NCI-H2196 (cell line): ENCODE data around the gene TRPV3.
"Not testable (repeated sequence)": the region's sequence is repeated elsewhere in the genome, so short reads cannot be mapped to it uniquely, and the experiment has no call there.

Experiments used
- DNase-seq: peaks from one replicate; lab custom pipeline; 2025; ENCODE audit not compliant: unreplicated experiment; lab: John Stamatoyannopoulos, UW

TRPV3 gene

GRCh38 chr17:3475812-3476610 lies 81.6 kb downstream of the TRPV3 start, which contains the start of gene ASPA:
ASPA (plus strand) TSS chr17:3475997; CDS start chr17:3476160, 163 bp downstream.
- DNase-seq = no peak

- no peak for DNase-seq
Measured at GRCh38 chr17:3475251-3475685, 82.3 kb downstream of the TRPV3 start.

- no peak for DNase-seq
Measured at GRCh38 chr17:3474212-3474611, 83.4 kb downstream of the TRPV3 start.

- no peak for DNase-seq
Measured at GRCh38 chr17:3472137-3472536, 85.5 kb downstream of the TRPV3 start.

- no peak for DNase-seq
Measured at GRCh38 chr17:3471599-3471998, 86.0 kb downstream of the TRPV3 start, which contains the start of gene SPATA22. SPATA22 (minus strand) TSS chr17:3471819; CDS start chr17:3469325, 2,494 bp downstream.

- no peak for DNase-seq
Measured at GRCh38 chr17:3469529-3469928, 88.1 kb downstream of the TRPV3 start.

GRCh38 chr17:3466355-3466754 lies 91.3 kb downstream of the TRPV3 start:
- not testable (repeated sequence) for DNase-seq
